ENCODE measurements around the gene PRDM2.

DNA sequence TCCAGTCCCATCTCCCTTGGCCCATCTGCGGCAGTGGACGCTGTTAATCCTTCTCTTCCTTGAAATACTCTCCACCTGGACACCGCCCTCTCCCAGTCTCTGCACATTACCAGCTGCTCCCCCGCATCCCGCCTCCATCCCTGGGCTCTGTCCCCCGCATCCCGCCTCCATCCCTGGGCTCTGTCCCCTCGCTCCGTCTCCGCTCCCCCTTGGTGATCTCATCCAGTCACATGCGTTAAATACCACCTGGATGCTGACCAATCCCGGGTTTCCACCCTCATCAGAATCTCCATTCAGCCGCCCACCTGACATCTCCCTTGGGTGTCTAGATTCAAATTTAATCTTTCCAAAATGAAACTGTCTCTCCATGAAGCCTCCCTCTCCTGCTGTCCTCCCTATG lies 106.1 kb downstream of the PRDM2 start:
- TF ChIP-seq, protein P1, sequence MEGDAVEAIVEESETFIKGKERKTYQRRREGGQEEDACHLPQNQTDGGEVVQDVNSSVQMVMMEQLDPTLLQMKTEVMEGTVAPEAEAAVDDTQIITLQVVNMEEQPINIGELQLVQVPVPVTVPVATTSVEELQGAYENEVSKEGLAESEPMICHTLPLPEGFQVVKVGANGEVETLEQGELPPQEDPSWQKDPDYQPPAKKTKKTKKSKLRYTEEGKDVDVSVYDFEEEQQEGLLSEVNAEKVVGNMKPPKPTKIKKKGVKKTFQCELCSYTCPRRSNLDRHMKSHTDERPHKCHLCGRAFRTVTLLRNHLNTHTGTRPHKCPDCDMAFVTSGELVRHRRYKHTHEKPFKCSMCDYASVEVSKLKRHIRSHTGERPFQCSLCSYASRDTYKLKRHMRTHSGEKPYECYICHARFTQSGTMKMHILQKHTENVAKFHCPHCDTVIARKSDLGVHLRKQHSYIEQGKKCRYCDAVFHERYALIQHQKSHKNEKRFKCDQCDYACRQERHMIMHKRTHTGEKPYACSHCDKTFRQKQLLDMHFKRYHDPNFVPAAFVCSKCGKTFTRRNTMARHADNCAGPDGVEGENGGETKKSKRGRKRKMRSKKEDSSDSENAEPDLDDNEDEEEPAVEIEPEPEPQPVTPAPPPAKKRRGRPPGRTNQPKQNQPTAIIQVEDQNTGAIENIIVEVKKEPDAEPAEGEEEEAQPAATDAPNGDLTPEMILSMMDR (IDR thresholded peaks at IDR 0.05; ENCODE audit: low read length) = no peak
- TF ChIP-seq EZH2phosphoT487 (IDR thresholded peaks at IDR 0.05; ENCODE audit: low read length) = no peak
